ENCODE measurements around the gene HUWE1. TPM values are rescaled to one million over a fixed set of nuclear protein-coding genes. Genes with fewer than 3 reads are reported as not detected.

HUWE1 gene
- total and polyA plus RNA-seq, 2 of the 13 experiments (the other 11 are each of a cell fraction or from before 2014, with no cell fraction given) = 63.2 to 68.1 TPM

DNA sequence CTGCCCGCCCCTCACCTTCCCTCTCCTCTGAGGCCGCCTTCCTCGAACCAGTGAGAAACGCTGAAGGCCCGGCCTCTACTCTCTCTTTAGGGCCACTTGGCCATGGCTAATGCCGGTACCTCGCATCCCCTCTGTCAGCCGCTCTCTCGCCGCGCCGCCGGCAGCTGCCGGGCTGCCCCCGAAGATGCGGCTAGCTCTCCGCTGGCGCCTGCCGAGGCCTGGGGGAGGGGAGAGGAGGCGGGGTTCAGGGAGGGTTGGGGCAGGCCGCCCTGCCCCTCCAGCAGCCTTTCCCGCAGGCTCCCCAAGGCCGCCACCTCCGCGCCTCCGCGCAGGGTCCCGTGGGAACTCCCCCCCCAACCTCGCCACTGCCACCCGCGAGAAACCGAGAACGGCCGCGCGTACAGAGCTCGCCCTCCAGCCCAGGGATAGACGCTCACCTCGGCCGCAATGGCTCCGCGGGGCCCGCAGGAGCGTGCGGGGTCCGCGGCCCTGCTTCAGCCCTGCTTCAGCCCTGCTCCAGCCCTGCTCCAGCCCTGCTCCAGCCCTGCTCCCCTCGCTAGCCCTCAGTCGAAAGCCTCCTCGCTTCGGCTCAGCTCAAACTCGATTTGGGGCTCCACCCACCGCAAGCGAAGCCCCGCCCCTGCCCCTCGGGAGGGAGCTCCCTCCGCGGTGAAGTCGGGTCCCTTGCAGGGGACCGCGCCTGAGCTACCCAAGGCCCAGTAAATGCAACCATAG lies at the start of gene HUWE1 (continued):
- TF ChIP-seq, protein P1, sequence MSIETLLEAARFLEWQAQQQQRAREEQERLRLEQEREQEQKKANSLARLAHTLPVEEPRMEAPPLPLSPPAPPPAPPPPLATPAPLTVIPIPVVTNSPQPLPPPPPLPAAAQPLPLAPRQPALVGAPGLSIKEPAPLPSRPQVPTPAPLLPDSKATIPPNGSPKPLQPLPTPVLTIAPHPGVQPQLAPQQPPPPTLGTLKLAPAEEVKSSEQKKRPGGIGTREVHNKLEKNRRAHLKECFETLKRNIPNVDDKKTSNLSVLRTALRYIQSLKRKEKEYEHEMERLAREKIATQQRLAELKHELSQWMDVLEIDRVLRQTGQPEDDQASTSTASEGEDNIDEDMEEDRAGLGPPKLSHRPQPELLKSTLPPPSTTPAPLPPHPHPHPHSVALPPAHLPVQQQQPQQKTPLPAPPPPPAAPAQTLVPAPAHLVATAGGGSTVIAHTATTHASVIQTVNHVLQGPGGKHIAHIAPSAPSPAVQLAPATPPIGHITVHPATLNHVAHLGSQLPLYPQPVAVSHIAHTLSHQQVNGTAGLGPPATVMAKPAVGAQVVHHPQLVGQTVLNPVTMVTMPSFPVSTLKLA (IDR thresholded peaks at IDR 0.05) = no peak
- TF ChIP-seq, protein P2, sequence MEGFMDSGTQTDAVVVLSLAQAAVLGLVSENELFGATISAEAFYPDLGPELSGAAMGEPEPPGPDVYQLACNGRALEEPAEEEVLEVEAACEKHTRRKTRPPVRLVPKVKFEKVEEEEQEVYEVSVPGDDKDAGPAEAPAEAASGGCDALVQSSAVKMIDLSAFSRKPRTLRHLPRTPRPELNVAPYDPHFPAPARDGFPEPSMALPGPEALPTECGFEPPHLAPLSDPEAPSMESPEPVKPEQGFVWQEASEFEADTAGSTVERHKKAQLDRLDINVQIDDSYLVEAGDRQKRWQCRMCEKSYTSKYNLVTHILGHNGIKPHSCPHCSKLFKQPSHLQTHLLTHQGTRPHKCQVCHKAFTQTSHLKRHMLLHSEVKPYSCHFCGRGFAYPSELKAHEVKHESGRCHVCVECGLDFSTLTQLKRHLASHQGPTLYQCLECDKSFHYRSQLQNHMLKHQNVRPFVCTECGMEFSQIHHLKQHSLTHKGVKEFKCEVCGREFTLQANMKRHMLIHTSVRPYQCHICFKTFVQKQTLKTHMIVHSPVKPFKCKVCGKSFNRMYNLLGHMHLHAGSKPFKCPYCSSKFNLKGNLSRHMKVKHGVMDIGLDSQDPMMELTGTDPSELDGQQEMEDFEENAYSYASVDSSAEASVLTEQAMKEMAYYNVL (CRISPR knock-in tag; IDR thresholded peaks at IDR 0.05; ENCODE audit: borderline replicate concordance) = no peak
- TF ChIP-seq ZNF747 (CRISPR knock-in tag; IDR thresholded peaks at IDR 0.05; ENCODE audit: borderline replicate concordance) (no peak), ZFP82 (CRISPR knock-in tag; IDR thresholded peaks at IDR 0.05; ENCODE audit: borderline replicate concordance) (no peak), KAT7 (CRISPR knock-in tag; IDR thresholded peaks at IDR 0.05; ENCODE audit: borderline replicate concordance) (peak; percentile 64; the same call in 1 of the 2 replicates), ZNF557 (CRISPR knock-in tag; IDR thresholded peaks at IDR 0.05) (no peak), ZNF274 (CRISPR knock-in tag; IDR thresholded peaks at IDR 0.05) (no peak; the same call in 1 of the 2 replicates), CAMTA2 (CRISPR knock-in tag; IDR thresholded peaks at IDR 0.05; ENCODE audit: borderline replicate concordance) (no peak), YY1 (IDR thresholded peaks at IDR 0.05; ENCODE audit: insufficient read depth, insufficient replicate concordance, low read depth, low read length) (peak; percentile 35), SRY (CRISPR knock-in tag; IDR thresholded peaks at IDR 0.05) (no peak), GABPA (IDR thresholded peaks at IDR 0.05; ENCODE audit: low read depth, low read length) (no peak), GABPA (CRISPR knock-in tag; IDR thresholded peaks at IDR 0.05; ENCODE audit: low read depth) (no peak), ZNF382 (CRISPR knock-in tag; IDR thresholded peaks at IDR 0.05; ENCODE audit: borderline replicate concordance) (no peak), DPF2 (CRISPR knock-in tag; IDR thresholded peaks at IDR 0.05; ENCODE audit: borderline replicate concordance, low read depth) (no peak), MEIS1 (CRISPR knock-in tag; IDR thresholded peaks at IDR 0.05; ENCODE audit: borderline replicate concordance) (no peak), EED (CRISPR knock-in tag; IDR thresholded peaks at IDR 0.05) (0 out of 2 replicates have a peak, but pooled peaks have one; percentile 51), SP5 (CRISPR knock-in tag; IDR thresholded peaks at IDR 0.05; ENCODE audit: borderline replicate concordance, low read depth) (peak; percentile 22; the same call in 1 of the 2 replicates)
- TF ChIP-seq, protein P3, sequence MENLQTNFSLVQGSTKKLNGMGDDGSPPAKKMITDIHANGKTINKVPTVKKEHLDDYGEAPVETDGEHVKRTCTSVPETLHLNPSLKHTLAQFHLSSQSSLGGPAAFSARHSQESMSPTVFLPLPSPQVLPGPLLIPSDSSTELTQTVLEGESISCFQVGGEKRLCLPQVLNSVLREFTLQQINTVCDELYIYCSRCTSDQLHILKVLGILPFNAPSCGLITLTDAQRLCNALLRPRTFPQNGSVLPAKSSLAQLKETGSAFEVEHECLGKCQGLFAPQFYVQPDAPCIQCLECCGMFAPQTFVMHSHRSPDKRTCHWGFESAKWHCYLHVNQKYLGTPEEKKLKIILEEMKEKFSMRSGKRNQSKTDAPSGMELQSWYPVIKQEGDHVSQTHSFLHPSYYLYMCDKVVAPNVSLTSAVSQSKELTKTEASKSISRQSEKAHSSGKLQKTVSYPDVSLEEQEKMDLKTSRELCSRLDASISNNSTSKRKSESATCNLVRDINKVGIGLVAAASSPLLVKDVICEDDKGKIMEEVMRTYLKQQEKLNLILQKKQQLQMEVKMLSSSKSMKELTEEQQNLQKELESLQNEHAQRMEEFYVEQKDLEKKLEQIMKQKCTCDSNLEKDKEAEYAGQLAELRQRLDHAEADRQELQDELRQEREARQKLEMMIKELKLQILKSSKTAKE (CRISPR knock-in tag; IDR thresholded peaks at IDR 0.05; ENCODE audit: borderline replicate concordance) = no peak
- TF ChIP-seq, protein P4, sequence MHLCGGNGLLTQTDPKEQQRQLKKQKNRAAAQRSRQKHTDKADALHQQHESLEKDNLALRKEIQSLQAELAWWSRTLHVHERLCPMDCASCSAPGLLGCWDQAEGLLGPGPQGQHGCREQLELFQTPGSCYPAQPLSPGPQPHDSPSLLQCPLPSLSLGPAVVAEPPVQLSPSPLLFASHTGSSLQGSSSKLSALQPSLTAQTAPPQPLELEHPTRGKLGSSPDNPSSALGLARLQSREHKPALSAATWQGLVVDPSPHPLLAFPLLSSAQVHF (CRISPR knock-in tag; IDR thresholded peaks at IDR 0.05) = no peak
- TF ChIP-seq, protein P5, sequence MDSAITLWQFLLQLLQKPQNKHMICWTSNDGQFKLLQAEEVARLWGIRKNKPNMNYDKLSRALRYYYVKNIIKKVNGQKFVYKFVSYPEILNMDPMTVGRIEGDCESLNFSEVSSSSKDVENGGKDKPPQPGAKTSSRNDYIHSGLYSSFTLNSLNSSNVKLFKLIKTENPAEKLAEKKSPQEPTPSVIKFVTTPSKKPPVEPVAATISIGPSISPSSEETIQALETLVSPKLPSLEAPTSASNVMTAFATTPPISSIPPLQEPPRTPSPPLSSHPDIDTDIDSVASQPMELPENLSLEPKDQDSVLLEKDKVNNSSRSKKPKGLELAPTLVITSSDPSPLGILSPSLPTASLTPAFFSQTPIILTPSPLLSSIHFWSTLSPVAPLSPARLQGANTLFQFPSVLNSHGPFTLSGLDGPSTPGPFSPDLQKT (CRISPR knock-in tag; IDR thresholded peaks at IDR 0.05; ENCODE audit: borderline replicate concordance) = no peak
